ENCODE results near the gene SAFB.

SAFB gene

GRCh38 chr19:5588906-5589676 is 33.8 kb upstream of the SAFB start:
- peaks cover 45 to 82% of the 10 kb centered on the region in 2 donors for H3K36me3 ChIP-seq (replicated peaks in 1 of 2; ENCODE audit: control insufficient read depth in 2 of 2, insufficient read depth in 2 of 2, low read length in 2 of 2)

DNA sequence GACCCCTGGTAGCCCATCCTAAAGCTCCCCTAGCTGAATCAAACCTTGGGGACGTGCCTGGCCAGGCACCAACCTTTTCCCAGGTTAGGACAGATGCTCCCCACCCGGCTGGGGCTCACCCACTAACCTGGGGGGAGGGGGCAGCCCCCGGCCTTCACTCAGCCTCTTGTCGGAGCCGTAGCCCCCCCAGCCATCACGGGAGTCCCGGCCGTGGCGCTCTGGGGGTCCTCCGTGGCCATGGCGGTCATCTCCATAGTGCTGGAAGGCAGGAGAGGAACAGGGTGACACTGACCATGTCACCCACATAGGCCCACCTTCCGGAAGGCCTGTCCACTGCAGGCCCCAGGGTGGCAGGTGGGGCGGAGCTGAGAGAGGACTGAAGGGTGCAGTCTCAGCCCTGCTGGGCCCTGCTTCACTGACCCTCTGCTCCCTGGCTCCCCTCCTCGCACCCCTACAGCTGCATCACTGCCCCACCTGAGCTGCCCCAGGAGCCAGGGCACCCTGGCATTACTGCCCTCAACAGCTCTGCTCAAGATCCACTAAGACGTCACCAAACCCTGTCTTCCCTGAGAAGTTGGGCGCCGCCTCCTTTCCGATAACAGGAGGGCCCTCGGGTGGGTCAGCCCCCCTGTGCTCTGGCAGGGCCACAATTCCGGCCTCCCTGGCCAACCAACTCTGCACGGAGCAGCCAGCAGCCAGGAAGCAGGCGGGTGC is 32.6 kb upstream of the SAFB start:
- Histone ChIP-seq H3K79me1 (ENCODE audit: low read depth, low read length) (peaks cover 3% of the 10 kb centered on the region), H4K8ac (ENCODE audit: low read depth, low read length) (no peak overlapping the region), H3K4me2 (ENCODE audit: insufficient read depth, low read length, poor library complexity, severe bottlenecking) (no peak overlapping the region), H3K9ac (ENCODE audit: low read depth, low read length, poor library complexity) (peak overlapping the region; percentile 63), H2AFZ (ENCODE audit: low read length) (no peak overlapping the region), H2AK5ac (ENCODE audit: low read depth, low read length) (no peak overlapping the region), H2BK5ac (ENCODE audit: low read length) (no peak overlapping the region), H3K27ac (replicated peaks; ENCODE audit: low read length) (no peak overlapping the region), H3K27me3 (ENCODE audit: control insufficient read depth in 3 of 3, insufficient read depth in 3 of 3, low read depth in 1 of 3, low read length in 3 of 3) (no peaks in the 10 kb centered on the region), H3K14ac (ENCODE audit: low read length) (no peak overlapping the region), H3K4me1 (ENCODE audit: control insufficient read depth in 2 of 2, insufficient read depth in 1 of 2, low read depth in 1 of 2, low read length in 2 of 2) (peaks cover 11 to 12% of the 10 kb centered on the region in 2 donors), H3K36me3 (replicated peaks in 1 of 2; ENCODE audit: control insufficient read depth in 2 of 2, insufficient read depth in 2 of 2, low read length in 2 of 2) (peaks cover 56 to 89% of the 10 kb centered on the region in 2 donors), H2BK120ac (ENCODE audit: low read depth, low read length) (no peak overlapping the region), H4K91ac (ENCODE audit: low read depth, low read length, poor library complexity) (no peak overlapping the region), H3K23ac (ENCODE audit: low read depth, low read length, poor library complexity) (peak overlapping the region; percentile 92), H2BK12ac (ENCODE audit: low read length) (no peak overlapping the region), H3K9me3 (replicated peaks in 1 of 2; ENCODE audit: control insufficient read depth in 2 of 2, insufficient read depth in 1 of 2, low read depth in 1 of 2, low read length in 2 of 2) (no peaks in the 10 kb centered on the region), H2BK15ac (ENCODE audit: low read length) (no peak overlapping the region), H3K4me3 (ENCODE audit: low read length in 2 of 2) (no peak overlapping the region), H3K4ac (ENCODE audit: low read length) (no peak overlapping the region), H3K18ac (ENCODE audit: low read length) (no peak overlapping the region)
- no peak for DNase-seq (ENCODE audit: low spot score)
- WGBS, 2 donors (ENCODE audit: extremely low coverage in 2 of 2, insufficient read length in 2 of 2, insufficient replicate concordance in 1 of 2): no CpG with 5 or more reads among the region's 22 CpGs

More at GRCh38 chr19:5588906-5589676, 33.8 kb upstream of the SAFB start:
- Histone ChIP-seq H3K4me1 (ENCODE audit: control insufficient read depth in 2 of 2, insufficient read depth in 1 of 2, low read depth in 1 of 2, low read length in 2 of 2) (peaks cover 13 to 15% of the 10 kb centered on the region in 2 donors), H3K23ac (ENCODE audit: low read depth, low read length, poor library complexity) (peak overlapping the region; percentile 27), H3K18ac (ENCODE audit: low read length) (no peak overlapping the region), H3K14ac (ENCODE audit: low read length) (no peak overlapping the region), H3K9me3 (replicated peaks in 1 of 2; ENCODE audit: control insufficient read depth in 2 of 2, insufficient read depth in 1 of 2, low read depth in 1 of 2, low read length in 2 of 2) (no peaks in the 10 kb centered on the region), H2BK5ac (ENCODE audit: low read length) (no peak overlapping the region), H3K79me1 (ENCODE audit: low read depth, low read length) (peaks cover 1% of the 10 kb centered on the region), H4K8ac (ENCODE audit: low read depth, low read length) (no peak overlapping the region), H2BK15ac (ENCODE audit: low read length) (no peak overlapping the region), H2BK12ac (ENCODE audit: low read length) (no peak overlapping the region), H2BK120ac (ENCODE audit: low read depth, low read length) (no peak overlapping the region), H2AK5ac (ENCODE audit: low read depth, low read length) (no peak overlapping the region), H3K27ac (replicated peaks; ENCODE audit: low read length) (no peak overlapping the region), H3K27me3 (ENCODE audit: control insufficient read depth in 3 of 3, insufficient read depth in 3 of 3, low read depth in 1 of 3, low read length in 3 of 3) (no peaks in the 10 kb centered on the region), H3K9ac (ENCODE audit: low read depth, low read length, poor library complexity) (peak overlapping the region; percentile 10), H2AFZ (ENCODE audit: low read length) (no peak overlapping the region), H3K4me2 (ENCODE audit: insufficient read depth, low read length, poor library complexity, severe bottlenecking) (no peak overlapping the region), H3K4ac (ENCODE audit: low read length) (no peak overlapping the region), H4K91ac (ENCODE audit: low read depth, low read length, poor library complexity) (no peak overlapping the region), H3K4me3 (ENCODE audit: low read length in 2 of 2) (no peak overlapping the region)
- WGBS, 2 donors (ENCODE audit: extremely low coverage in 2 of 2, insufficient read length in 2 of 2, insufficient replicate concordance in 1 of 2): no CpG with 5 or more reads among the region's 30 CpGs
- no peak for DNase-seq (ENCODE audit: low spot score)

GRCh38 chr19:5590865-5591154 is 32.1 kb upstream of the SAFB start:
- H4K91ac ChIP-seq (ENCODE audit: low read depth, low read length, poor library complexity): no peak overlapping the region
- no peak for DNase-seq (ENCODE audit: low spot score)
- H3K9ac ChIP-seq (ENCODE audit: low read depth, low read length, poor library complexity): no peak overlapping the region
- peaks cover 3% of the 10 kb centered on the region for H3K79me1 ChIP-seq (ENCODE audit: low read depth, low read length)
- no peak overlapping the region for H3K4me2 ChIP-seq (ENCODE audit: insufficient read depth, low read length, poor library complexity, severe bottlenecking)
- no peaks in the 10 kb centered on the region for H3K27me3 ChIP-seq (ENCODE audit: control insufficient read depth in 3 of 3, insufficient read depth in 3 of 3, low read depth in 1 of 3, low read length in 3 of 3)
- no peak overlapping the region for H3K23ac ChIP-seq (ENCODE audit: low read depth, low read length, poor library complexity)
- no peak overlapping the region for H2BK15ac ChIP-seq (ENCODE audit: low read length)
- no peak overlapping the region for H3K27ac ChIP-seq (replicated peaks; ENCODE audit: low read length)
- no peaks in the 10 kb centered on the region for H3K9me3 ChIP-seq (replicated peaks in 1 of 2; ENCODE audit: control insufficient read depth in 2 of 2, insufficient read depth in 1 of 2, low read depth in 1 of 2, low read length in 2 of 2)
- H3K4me1 ChIP-seq (ENCODE audit: control insufficient read depth in 2 of 2, insufficient read depth in 1 of 2, low read depth in 1 of 2, low read length in 2 of 2): peaks cover 6 to 8% of the 10 kb centered on the region in 2 donors
- H4K8ac ChIP-seq (ENCODE audit: low read depth, low read length): no peak overlapping the region
- no peak overlapping the region for H2BK5ac ChIP-seq (ENCODE audit: low read length)
- H3K36me3 ChIP-seq (replicated peaks in 1 of 2; ENCODE audit: control insufficient read depth in 2 of 2, insufficient read depth in 2 of 2, low read length in 2 of 2): peaks cover 61 to 94% of the 10 kb centered on the region in 2 donors
- no peak overlapping the region for H3K14ac ChIP-seq (ENCODE audit: low read length)
- H2BK12ac ChIP-seq (ENCODE audit: low read length): no peak overlapping the region
- H3K4ac ChIP-seq (ENCODE audit: low read length): no peak overlapping the region
- no peak overlapping the region for H2AFZ ChIP-seq (ENCODE audit: low read length)
- no peak overlapping the region for H3K4me3 ChIP-seq (ENCODE audit: low read length in 2 of 2)
- H3K18ac ChIP-seq (ENCODE audit: low read length): no peak overlapping the region
- H2AK5ac ChIP-seq (ENCODE audit: low read depth, low read length): no peak overlapping the region
- WGBS, 2 donors (ENCODE audit: extremely low coverage in 2 of 2, insufficient read length in 2 of 2, insufficient replicate concordance in 1 of 2): no CpG with 5 or more reads among the region's 9 CpGs
- no peak overlapping the region for H2BK120ac ChIP-seq (ENCODE audit: low read depth, low read length)

DNA sequence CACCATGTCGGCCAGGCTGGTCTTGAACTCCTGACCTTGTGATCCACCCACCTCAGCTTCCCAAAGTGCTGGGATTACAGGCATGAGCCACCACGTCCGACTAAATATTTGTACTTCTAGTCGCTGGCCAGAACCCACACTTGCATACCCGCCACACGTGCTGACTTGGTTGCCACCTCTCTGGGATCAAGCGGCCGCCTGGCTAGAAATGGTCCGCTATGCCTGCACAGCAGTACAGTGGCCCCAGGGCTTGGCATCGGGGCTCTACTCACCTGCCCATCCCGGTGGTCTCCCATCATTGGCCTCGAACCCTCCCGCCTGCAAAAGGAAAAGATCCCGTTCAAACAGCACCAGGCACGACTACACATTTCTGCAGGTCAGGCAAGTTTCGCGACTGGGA is 31.4 kb upstream of the SAFB start:
- Histone ChIP-seq H2AFZ (ENCODE audit: low read length) (no peak overlapping the region), H2BK12ac (ENCODE audit: low read length) (no peak overlapping the region), H4K91ac (ENCODE audit: low read depth, low read length, poor library complexity) (no peak overlapping the region), H3K27me3 (ENCODE audit: control insufficient read depth in 3 of 3, insufficient read depth in 3 of 3, low read depth in 1 of 3, low read length in 3 of 3) (no peaks in the 10 kb centered on the region), H3K18ac (ENCODE audit: low read length) (no peak overlapping the region), H3K27ac (replicated peaks; ENCODE audit: low read length) (no peak overlapping the region), H3K4me1 (ENCODE audit: control insufficient read depth in 2 of 2, insufficient read depth in 1 of 2, low read depth in 1 of 2, low read length in 2 of 2) (peaks cover 0 to 3% of the 10 kb centered on the region in 2 donors), H3K4me2 (ENCODE audit: insufficient read depth, low read length, poor library complexity, severe bottlenecking) (no peak overlapping the region), H3K36me3 (replicated peaks in 1 of 2; ENCODE audit: control insufficient read depth in 2 of 2, insufficient read depth in 2 of 2, low read length in 2 of 2) (peaks cover 61 to 98% of the 10 kb centered on the region in 2 donors), H2BK15ac (ENCODE audit: low read length) (no peak overlapping the region), H3K4me3 (ENCODE audit: low read length in 2 of 2) (no peak overlapping the region), H3K79me1 (ENCODE audit: low read depth, low read length) (peaks cover 2% of the 10 kb centered on the region), H3K9ac (ENCODE audit: low read depth, low read length, poor library complexity) (no peak overlapping the region), H2AK5ac (ENCODE audit: low read depth, low read length) (no peak overlapping the region), H2BK5ac (ENCODE audit: low read length) (no peak overlapping the region), H4K8ac (ENCODE audit: low read depth, low read length) (no peak overlapping the region), H3K9me3 (replicated peaks in 1 of 2; ENCODE audit: control insufficient read depth in 2 of 2, insufficient read depth in 1 of 2, low read depth in 1 of 2, low read length in 2 of 2) (no peaks in the 10 kb centered on the region), H3K4ac (ENCODE audit: low read length) (no peak overlapping the region), H2BK120ac (ENCODE audit: low read depth, low read length) (no peak overlapping the region), H3K23ac (ENCODE audit: low read depth, low read length, poor library complexity) (no peak overlapping the region), H3K14ac (ENCODE audit: low read length) (no peak overlapping the region)
- WGBS, 2 donors (ENCODE audit: extremely low coverage in 2 of 2, insufficient read length in 2 of 2, insufficient replicate concordance in 1 of 2): no CpG with 5 or more reads among the region's 17 CpGs
- no peak for DNase-seq (ENCODE audit: low spot score)

Measured in neuronal stem cell (in vitro differentiated cells).